ENCODE results near the gene DCLK1.

The DCLK1 gene

DNA sequence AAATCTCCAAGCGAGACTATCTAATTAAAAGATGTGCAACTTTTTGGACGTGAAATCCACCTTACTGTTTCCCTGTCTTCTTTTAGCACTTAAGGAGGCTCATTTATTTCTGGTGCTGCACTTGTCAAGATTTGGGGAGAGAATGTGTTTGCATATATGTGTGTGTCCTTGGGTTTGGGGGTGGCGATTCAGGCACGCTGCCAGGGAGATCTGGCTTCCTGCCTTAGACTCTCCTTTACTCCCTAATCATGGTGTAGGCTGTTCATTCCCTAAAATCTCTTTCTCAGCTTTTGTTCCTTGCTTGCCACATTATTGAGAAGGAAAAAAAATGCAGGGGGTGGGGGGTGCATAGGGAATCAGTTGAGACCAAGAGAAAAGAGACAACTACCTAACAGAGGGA lies 271.2 kb downstream of the DCLK1 start:
- H3K9me3 ChIP-seq (ENCODE audit: severe bottlenecking), result no peaks in the 10 kb centered on the region
- no peak overlapping the region for H3K27ac ChIP-seq (ENCODE audit: poor library complexity, severe bottlenecking)
- H3K27me3 ChIP-seq (ENCODE audit: insufficient read depth, poor library complexity, severe bottlenecking), result no peaks in the 10 kb centered on the region
- H3K4me1 ChIP-seq (ENCODE audit: insufficient read depth, poor library complexity, severe bottlenecking), result peaks cover 7% of the 10 kb centered on the region
- no peak for DNase-seq (ENCODE audit: low spot score)
- H3K4me3 ChIP-seq (ENCODE audit: severe bottlenecking), result no peak overlapping the region
- H3K36me3 ChIP-seq (ENCODE audit: low read depth), result no peaks in the 10 kb centered on the region
- ATAC-seq (ENCODE audit: low read depth), result no peak
- TF ChIP-seq, protein P1, sequence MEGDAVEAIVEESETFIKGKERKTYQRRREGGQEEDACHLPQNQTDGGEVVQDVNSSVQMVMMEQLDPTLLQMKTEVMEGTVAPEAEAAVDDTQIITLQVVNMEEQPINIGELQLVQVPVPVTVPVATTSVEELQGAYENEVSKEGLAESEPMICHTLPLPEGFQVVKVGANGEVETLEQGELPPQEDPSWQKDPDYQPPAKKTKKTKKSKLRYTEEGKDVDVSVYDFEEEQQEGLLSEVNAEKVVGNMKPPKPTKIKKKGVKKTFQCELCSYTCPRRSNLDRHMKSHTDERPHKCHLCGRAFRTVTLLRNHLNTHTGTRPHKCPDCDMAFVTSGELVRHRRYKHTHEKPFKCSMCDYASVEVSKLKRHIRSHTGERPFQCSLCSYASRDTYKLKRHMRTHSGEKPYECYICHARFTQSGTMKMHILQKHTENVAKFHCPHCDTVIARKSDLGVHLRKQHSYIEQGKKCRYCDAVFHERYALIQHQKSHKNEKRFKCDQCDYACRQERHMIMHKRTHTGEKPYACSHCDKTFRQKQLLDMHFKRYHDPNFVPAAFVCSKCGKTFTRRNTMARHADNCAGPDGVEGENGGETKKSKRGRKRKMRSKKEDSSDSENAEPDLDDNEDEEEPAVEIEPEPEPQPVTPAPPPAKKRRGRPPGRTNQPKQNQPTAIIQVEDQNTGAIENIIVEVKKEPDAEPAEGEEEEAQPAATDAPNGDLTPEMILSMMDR (IDR thresholded peaks at IDR 0.05; ENCODE audit: poor library complexity, severe bottlenecking), result no peak

DNA sequence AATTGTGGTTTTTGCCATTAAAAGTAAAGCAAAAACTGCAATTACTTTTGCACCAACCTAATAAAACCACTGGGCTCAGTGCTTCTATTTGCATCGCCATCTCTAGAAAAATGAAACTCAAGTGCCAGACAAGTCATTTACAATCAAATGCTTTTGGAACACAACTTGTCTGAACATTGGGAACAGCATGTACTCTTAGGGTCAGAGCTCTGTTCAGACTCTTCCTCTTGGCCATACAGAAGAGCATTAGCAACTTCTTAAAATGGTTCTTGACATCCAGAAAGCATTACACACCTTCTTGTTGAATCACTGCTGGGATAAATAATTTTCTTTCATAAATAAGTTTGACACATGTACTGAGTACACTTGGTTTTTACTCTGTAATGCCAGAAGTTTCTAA lies 272.5 kb downstream of the DCLK1 start:
- Histone ChIP-seq H3K9me3 (ENCODE audit: severe bottlenecking) (no peaks in the 10 kb centered on the region), H3K4me1 (ENCODE audit: insufficient read depth, poor library complexity, severe bottlenecking) (peaks cover 7% of the 10 kb centered on the region), H3K27ac (ENCODE audit: poor library complexity, severe bottlenecking) (no peak overlapping the region), H3K36me3 (ENCODE audit: low read depth) (no peaks in the 10 kb centered on the region), H3K4me3 (ENCODE audit: severe bottlenecking) (no peak overlapping the region), H3K27me3 (ENCODE audit: insufficient read depth, poor library complexity, severe bottlenecking) (no peaks in the 10 kb centered on the region)
- no peak for DNase-seq (ENCODE audit: low spot score)
- TF ChIP-seq, protein P1 (IDR thresholded peaks at IDR 0.05; ENCODE audit: poor library complexity, severe bottlenecking), result no peak
- no peak for ATAC-seq (ENCODE audit: low read depth)

DNA sequence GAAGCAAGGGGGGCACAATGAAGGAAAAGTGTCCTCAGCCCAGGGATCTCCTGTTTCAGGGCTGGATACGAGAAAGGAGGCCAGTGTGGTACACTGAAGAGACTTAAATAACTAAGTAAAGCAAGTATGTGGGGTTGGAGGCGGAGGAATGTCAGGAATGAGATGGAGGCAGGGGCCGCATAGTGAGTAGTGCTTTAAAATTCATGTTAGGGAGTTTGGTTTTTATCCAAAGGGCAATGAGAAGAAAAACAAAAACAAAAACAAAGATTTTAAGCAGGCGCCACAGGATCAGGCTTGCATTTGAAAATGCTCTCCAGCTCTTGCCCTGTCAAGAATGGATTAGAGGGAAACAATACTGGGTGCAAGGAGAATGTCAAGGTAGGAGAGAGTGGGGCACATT lies 273.4 kb downstream of the DCLK1 start:
- no peak for DNase-seq (ENCODE audit: low spot score)
- no peak for ATAC-seq (ENCODE audit: low read depth)
- H3K27ac ChIP-seq (ENCODE audit: poor library complexity, severe bottlenecking), result no peak overlapping the region

DNA sequence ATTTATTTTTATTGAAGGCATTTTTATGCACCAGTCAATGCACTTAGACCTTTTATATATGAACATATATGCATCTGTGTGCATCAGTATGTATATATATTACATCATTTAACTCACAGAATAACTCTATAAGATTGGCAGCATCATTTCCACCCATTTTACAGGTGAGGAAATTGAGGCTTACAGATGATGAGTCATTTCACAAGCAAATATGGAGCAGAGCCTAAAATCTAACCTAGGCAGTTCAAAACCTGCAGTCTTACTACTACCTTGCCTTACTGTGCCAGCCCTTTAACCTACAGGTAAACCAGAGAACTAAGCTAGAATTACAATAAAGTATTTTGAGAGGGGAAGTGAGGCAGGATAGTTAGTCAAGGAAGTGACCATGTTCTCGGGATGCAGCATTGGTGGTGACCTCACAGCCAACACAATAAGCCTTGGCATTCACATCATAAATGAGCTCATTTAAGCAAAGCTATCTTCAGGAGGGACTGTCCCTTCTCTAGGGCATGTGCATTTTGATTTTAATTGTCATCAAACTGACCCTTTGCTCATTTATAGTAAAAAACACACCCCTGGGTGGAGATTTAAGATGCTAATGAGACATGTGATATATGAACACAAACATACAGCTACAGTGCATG lies 274.3 kb downstream of the DCLK1 start:
- DNase-seq (ENCODE audit: low spot score) (no peak), ATAC-seq (ENCODE audit: low read depth) (no peak)
- peaks cover 7% of the 10 kb centered on the region for H3K4me1 ChIP-seq (ENCODE audit: insufficient read depth, poor library complexity, severe bottlenecking)
- TF ChIP-seq, protein P1 (IDR thresholded peaks at IDR 0.05; ENCODE audit: poor library complexity, severe bottlenecking), result no peak
- no peaks in the 10 kb centered on the region for H3K9me3 ChIP-seq (ENCODE audit: severe bottlenecking)
- no peak overlapping the region for H3K27ac ChIP-seq (ENCODE audit: poor library complexity, severe bottlenecking)
- H3K4me3 ChIP-seq (ENCODE audit: severe bottlenecking), result no peak overlapping the region
- H3K27me3 ChIP-seq (ENCODE audit: insufficient read depth, poor library complexity, severe bottlenecking), result no peaks in the 10 kb centered on the region
- H3K36me3 ChIP-seq (ENCODE audit: low read depth), result no peaks in the 10 kb centered on the region

More for the DNA sequence above, 273.4 kb downstream of the DCLK1 start:
- no peaks in the 10 kb centered on the region for H3K27me3 ChIP-seq (ENCODE audit: insufficient read depth, poor library complexity, severe bottlenecking)
- H3K4me1 ChIP-seq (ENCODE audit: insufficient read depth, poor library complexity, severe bottlenecking), result peaks cover 7% of the 10 kb centered on the region
- no peak overlapping the region for H3K4me3 ChIP-seq (ENCODE audit: severe bottlenecking)
- TF ChIP-seq, protein P1 (IDR thresholded peaks at IDR 0.05; ENCODE audit: poor library complexity, severe bottlenecking), result no peak
- no peaks in the 10 kb centered on the region for H3K36me3 ChIP-seq (ENCODE audit: low read depth)
- H3K9me3 ChIP-seq (ENCODE audit: severe bottlenecking), result no peaks in the 10 kb centered on the region

DNA sequence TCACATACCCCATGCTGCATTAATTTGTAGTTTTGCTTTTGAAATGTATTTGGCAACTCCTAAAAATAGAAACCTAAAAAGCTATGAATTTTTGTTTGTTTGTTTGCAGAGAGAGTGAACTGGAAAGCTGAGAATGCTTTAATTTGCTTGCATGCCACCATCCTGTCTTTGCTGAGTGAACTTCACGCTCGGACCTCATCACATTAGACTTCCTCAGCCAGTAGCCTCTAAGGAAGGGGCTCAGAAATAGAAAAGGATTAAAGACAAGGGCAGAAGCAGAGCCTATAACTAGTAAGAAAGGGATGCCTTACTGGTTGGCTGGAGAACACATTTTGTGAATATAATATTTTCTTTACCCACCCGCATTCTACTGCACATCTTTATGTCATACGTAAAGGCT lies 275.1 kb downstream of the DCLK1 start:
- H3K27ac ChIP-seq (ENCODE audit: poor library complexity, severe bottlenecking), result no peak overlapping the region
- no peaks in the 10 kb centered on the region for H3K36me3 ChIP-seq (ENCODE audit: low read depth)
- no peak for ATAC-seq (ENCODE audit: low read depth)
- TF ChIP-seq, protein P1 (IDR thresholded peaks at IDR 0.05; ENCODE audit: poor library complexity, severe bottlenecking), result no peak
- no peak overlapping the region for H3K4me3 ChIP-seq (ENCODE audit: severe bottlenecking)
- no peaks in the 10 kb centered on the region for H3K27me3 ChIP-seq (ENCODE audit: insufficient read depth, poor library complexity, severe bottlenecking)
- no peak for DNase-seq (ENCODE audit: low spot score)
- no peaks in the 10 kb centered on the region for H3K9me3 ChIP-seq (ENCODE audit: severe bottlenecking)
- H3K4me1 ChIP-seq (ENCODE audit: insufficient read depth, poor library complexity, severe bottlenecking), result peaks cover 7% of the 10 kb centered on the region
